ENCODE results near the gene DMBX1. TPM values are rescaled to one million over a fixed set of nuclear protein-coding genes. Genes with fewer than 3 reads are reported as not detected.

DMBX1 gene
- total RNA-seq, 5 donors from 2014 or later (not counting 1 experiment from before 2014, with no cell fraction given): not detected

DNA sequence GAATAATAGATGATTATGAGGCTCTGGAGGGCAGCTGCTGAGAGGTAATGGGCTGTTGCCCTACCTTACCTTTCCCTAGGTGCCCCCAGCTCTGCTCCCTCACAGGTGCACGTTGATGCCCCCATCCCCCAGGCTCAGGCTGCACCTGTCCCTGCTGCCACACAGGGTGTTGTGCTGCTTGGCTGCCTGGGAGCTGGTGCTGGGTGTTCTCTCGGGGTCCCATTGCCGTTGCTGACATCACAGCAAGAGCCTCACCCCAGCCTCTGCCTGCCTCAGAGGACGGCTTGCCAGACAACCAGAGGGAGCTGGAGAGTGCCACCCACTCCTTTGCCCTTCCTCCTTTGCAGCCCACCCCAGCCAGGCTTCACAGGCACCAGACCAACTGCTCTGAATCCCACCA, 31.4 kb upstream of the DMBX1 start:
- DNase-seq (no peak), ATAC-seq (replicated peaks in 1 of 4) (no peak)
- POLR2A ChIA-PET: no interaction called here
- Histone ChIP-seq H3K27me3 (replicated peaks in 1 of 2; ENCODE audit: control insufficient read depth in 2 of 2, extremely low read depth in 1 of 2, insufficient read depth in 2 of 2, low read length in 1 of 2) (peaks cover 0 to 72% of the 10 kb centered on the region in 2 experiments), H3K9me3 (no peaks in the 10 kb centered on the region), H3K27ac (ENCODE audit: low read length) (no peak overlapping the region), H3K4me3 (ENCODE audit: control insufficient read depth in 1 of 2, extremely low read depth in 1 of 2, low read length in 1 of 2) (no peak overlapping the region), H3K4me1 (ENCODE audit: control insufficient read depth in 1 of 2, extremely low read depth in 1 of 2, insufficient read depth in 2 of 2, low read length in 2 of 2) (no peaks in the 10 kb centered on the region), H3K36me3 (ENCODE audit: control insufficient read depth in 2 of 2, extremely low read depth in 1 of 2, insufficient read depth in 1 of 2, low read length in 1 of 2) (no peaks in the 10 kb centered on the region)
- Mint-ChIP-seq H3K4me3 (no peak overlapping the region), H3K27ac (no peak overlapping the region), H3K36me3 (no peaks in the 10 kb centered on the region), H3K9me3 (no peaks in the 10 kb centered on the region), H3K27me3 (peaks cover 25 to 42% of the 10 kb centered on the region in 2 donors), H3K4me1 (no peaks in the 10 kb centered on the region)
- WGBS (ENCODE audit: insufficient coverage): 57% methylated on average over 4 of the region's 4 CpGs
- CTCF ChIA-PET: no interaction called here

DNA sequence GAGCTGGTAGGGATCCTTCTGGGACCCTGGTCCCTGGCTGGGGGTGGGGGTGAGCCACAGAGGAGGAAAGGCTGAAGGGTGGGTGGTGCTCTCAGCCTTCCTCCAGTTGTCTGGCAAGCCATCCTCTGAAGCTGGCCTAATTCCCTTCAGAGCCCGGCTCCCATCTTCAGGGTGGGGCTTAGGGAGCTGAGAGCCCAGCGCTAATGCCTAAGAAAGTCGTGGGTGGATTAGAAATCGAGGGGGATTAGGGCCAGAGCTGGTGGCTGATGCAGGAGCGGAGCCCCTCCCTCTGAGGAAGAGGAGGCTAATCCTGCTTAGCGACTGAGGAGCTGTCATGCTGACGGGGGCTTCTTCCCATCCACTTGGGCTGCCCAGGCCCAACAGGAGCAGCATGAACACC, 30.8 kb upstream of the DMBX1 start:
- H3K9me3 ChIP-seq: no peaks in the 10 kb centered on the region
- H3K27ac ChIP-seq (ENCODE audit: low read length): no peak overlapping the region
- DNase-seq (no peak), ATAC-seq (replicated peaks in 1 of 4) (no peak)
- Mint-ChIP-seq H3K36me3 (no peaks in the 10 kb centered on the region), H3K27ac (no peak overlapping the region), H3K27me3 (peaks cover 26 to 39% of the 10 kb centered on the region in 2 donors), H3K4me3 (no peak overlapping the region), H3K9me3 (no peaks in the 10 kb centered on the region), H3K4me1 (no peaks in the 10 kb centered on the region)
- H3K27me3 ChIP-seq (replicated peaks in 1 of 2; ENCODE audit: control insufficient read depth in 2 of 2, extremely low read depth in 1 of 2, insufficient read depth in 2 of 2, low read length in 1 of 2): peaks cover 0 to 66% of the 10 kb centered on the region in 2 experiments
- ChIA-PET POLR2A (no interaction called here), CTCF (no interaction called here)
- 71% methylated on average over 6 of the region's 7 CpGs for WGBS (ENCODE audit: insufficient coverage)
- H3K4me3 ChIP-seq (ENCODE audit: control insufficient read depth in 1 of 2, extremely low read depth in 1 of 2, low read length in 1 of 2): no peak overlapping the region
- H3K4me1 ChIP-seq (ENCODE audit: control insufficient read depth in 1 of 2, extremely low read depth in 1 of 2, insufficient read depth in 2 of 2, low read length in 2 of 2): no peaks in the 10 kb centered on the region
- H3K36me3 ChIP-seq (ENCODE audit: control insufficient read depth in 2 of 2, extremely low read depth in 1 of 2, insufficient read depth in 1 of 2, low read length in 1 of 2): no peaks in the 10 kb centered on the region

DNA sequence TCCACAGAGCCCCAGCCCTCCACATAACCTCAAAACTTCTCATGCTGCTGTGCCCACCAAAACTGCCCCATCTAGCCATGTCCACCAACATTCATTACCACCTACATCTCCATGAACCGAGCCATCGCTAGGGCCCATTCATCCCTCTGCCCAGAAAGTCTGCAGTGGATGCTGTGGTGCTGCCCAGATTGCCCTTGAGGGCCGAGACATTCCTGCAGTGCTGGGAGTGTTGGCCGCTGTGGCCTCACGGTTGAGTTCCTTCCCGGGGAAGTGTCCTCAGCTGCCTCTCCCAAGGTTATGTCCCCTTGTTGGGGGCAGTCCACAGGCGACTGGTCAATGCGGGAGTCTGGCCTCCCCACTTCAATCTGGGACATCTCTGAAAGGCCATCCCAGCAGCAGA, 30.3 kb upstream of the DMBX1 start:
- peaks cover 0 to 66% of the 10 kb centered on the region in 2 experiments for H3K27me3 ChIP-seq (replicated peaks in 1 of 2; ENCODE audit: control insufficient read depth in 2 of 2, extremely low read depth in 1 of 2, insufficient read depth in 2 of 2, low read length in 1 of 2)
- DNase-seq (no peak), ATAC-seq (replicated peaks in 1 of 4) (no peak)
- H3K9me3 ChIP-seq: no peaks in the 10 kb centered on the region
- H3K36me3 Mint-ChIP-seq: no peaks in the 10 kb centered on the region
- H3K4me3 Mint-ChIP-seq: no peak overlapping the region
- H3K9me3 Mint-ChIP-seq: no peaks in the 10 kb centered on the region
- H3K4me1 Mint-ChIP-seq: no peaks in the 10 kb centered on the region
- CTCF ChIA-PET: no interaction called here
- no peak overlapping the region for H3K27ac Mint-ChIP-seq
- no peaks in the 10 kb centered on the region for H3K4me1 ChIP-seq (ENCODE audit: control insufficient read depth in 1 of 2, extremely low read depth in 1 of 2, insufficient read depth in 2 of 2, low read length in 2 of 2)
- POLR2A ChIA-PET: no interaction called here
- H3K36me3 ChIP-seq (ENCODE audit: control insufficient read depth in 2 of 2, extremely low read depth in 1 of 2, insufficient read depth in 1 of 2, low read length in 1 of 2): no peaks in the 10 kb centered on the region
- H3K4me3 ChIP-seq (ENCODE audit: control insufficient read depth in 1 of 2, extremely low read depth in 1 of 2, low read length in 1 of 2): no peak overlapping the region
- peaks cover 31 to 40% of the 10 kb centered on the region in 2 donors for H3K27me3 Mint-ChIP-seq
- H3K27ac ChIP-seq (ENCODE audit: low read length): no peak overlapping the region
- 76% methylated on average over 5 of the region's 8 CpGs for WGBS (ENCODE audit: insufficient coverage)

DNA sequence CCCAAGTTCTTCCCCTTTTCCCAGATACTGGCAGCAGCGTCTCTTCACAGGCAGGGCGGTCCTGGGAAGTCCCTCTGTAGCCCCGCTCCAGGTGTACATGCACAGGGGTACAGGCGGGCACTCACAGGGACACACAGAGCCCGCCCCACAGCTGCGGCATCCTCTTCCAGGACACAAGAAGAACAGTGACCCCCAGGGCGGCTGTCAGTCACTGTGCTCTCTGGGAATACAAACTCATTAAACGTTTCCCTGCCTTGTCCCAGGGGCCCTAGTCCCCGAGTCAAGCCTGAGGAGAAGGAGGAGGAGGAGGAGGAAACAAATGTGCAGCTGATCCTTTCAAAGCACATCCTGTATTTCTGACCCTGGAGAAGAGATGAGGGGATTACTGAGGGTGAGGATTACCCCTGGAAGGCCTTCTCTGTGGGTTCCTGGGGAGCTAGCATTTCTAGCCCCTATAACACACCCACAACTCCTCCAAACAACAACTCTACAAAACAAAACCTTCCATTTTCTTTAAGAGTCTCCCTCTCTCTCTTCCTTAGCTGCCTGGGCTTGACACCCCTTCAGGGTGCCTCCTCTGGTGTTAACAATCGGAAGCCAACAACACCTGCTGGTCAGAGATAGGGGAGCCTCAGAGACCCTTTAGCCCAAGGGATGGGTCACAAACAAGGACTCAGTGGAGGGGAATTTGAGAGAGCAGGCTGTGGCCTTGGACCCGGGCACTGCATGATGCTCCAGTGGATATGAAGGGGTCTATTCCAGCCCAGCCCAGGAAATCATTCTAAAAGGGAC, 28.4 kb upstream of the DMBX1 start:
- H3K27me3 Mint-ChIP-seq: peaks cover 31 to 43% of the 10 kb centered on the region in 2 donors
- Histone ChIP-seq H3K27me3 (replicated peaks in 1 of 2; ENCODE audit: control insufficient read depth in 2 of 2, extremely low read depth in 1 of 2, insufficient read depth in 2 of 2, low read length in 1 of 2) (peaks cover 11 to 74% of the 10 kb centered on the region in 2 experiments), H3K4me3 (ENCODE audit: control insufficient read depth in 1 of 2, extremely low read depth in 1 of 2, low read length in 1 of 2) (no peak overlapping the region), H3K36me3 (ENCODE audit: control insufficient read depth in 2 of 2, extremely low read depth in 1 of 2, insufficient read depth in 1 of 2, low read length in 1 of 2) (no peaks in the 10 kb centered on the region), H3K4me1 (ENCODE audit: control insufficient read depth in 1 of 2, extremely low read depth in 1 of 2, insufficient read depth in 2 of 2, low read length in 2 of 2) (peaks cover 0 to 3% of the 10 kb centered on the region in 2 experiments), H3K27ac (ENCODE audit: low read length) (no peak overlapping the region), H3K9me3 (no peaks in the 10 kb centered on the region)
- H3K36me3 Mint-ChIP-seq: no peaks in the 10 kb centered on the region
- 73% methylated on average over 7 of the region's 11 CpGs for WGBS (ENCODE audit: insufficient coverage)
- no peak overlapping the region for H3K4me3 Mint-ChIP-seq
- DNase-seq (no peak), ATAC-seq (replicated peaks in 1 of 4) (no peak)
- POLR2A ChIA-PET: interaction anchor here in 1 of 2 donors (0.6 kb wide), 1 partner anchor 20 kb away, joined by 3 read pairs; no protein-coding TSS in a partner anchor
- peaks cover 4 to 6% (median 4%) of the 10 kb centered on the region in 3 donors for H3K4me1 Mint-ChIP-seq
- H3K9me3 Mint-ChIP-seq: no peaks in the 10 kb centered on the region
- no peak overlapping the region for H3K27ac Mint-ChIP-seq
- CTCF ChIA-PET: no interaction called here

DNA sequence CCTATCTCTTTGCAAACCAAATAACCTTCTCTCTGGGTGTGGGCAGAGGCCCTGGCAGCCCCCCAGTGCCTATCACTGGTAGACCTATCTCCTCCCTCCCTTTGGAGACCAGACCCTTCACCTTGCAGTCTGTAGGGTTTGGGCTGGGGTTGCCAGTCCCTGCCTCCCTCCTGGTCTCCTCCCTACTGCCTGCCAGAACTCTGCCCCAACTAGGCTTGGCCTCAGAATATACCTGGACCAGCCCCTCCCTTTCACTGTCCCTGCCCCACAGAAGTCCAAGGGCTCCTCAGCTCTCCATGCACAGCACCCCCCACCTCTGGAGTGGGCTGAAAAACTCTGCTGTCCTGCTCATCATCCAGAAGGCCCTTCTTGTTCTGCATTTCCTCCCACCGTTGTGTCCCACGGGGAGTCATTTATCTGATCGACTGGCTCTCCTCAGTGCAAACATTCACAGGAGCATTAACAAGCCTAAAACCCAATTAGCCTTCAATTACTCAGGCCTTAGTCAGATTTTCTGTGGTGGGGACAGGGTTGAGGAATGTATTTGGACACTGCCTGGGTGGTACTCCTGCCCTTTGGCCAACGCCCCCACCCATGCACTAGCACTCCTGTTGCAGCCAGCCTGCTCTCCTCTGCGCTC, 27.7 kb upstream of the DMBX1 start:
- ATAC-seq (replicated peaks in 1 of 4): no peak
- H3K4me1 Mint-ChIP-seq: peaks cover 6 to 8% (median 7%) of the 10 kb centered on the region in 3 donors
- H3K4me3 Mint-ChIP-seq: no peak overlapping the region

DNA sequence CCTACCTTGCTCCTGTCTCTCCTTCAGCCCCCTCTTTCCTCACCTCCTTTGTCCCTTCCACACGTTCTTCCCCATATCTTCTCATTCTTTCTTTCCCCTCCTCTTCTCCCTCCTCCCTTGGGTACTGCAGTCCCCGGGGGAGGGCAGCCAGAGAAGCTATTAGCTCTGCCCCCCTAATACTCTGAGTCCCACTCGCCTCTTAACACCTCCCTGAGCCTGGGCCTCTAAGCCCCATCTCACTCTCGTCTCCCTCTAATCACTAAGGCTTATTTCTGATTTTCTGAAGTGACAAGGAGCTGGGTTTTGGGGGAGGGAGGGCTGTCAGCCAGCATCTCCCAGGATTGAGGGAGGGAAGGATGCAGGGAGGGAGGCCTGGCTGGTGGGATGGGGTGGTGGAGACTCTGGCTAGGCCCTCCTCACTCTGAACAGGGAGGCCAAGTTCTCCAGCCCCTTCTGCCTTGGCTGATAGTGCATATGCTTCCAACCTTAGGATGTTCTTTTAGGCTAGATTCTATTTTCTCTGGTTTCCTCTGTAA, 25.6 kb upstream of the DMBX1 start:
- DNase-seq (no peak), ATAC-seq (replicated peaks in 1 of 4) (no peak)
- H3K27ac Mint-ChIP-seq: no peak overlapping the region
- Histone ChIP-seq H3K9me3 (no peaks in the 10 kb centered on the region), H3K27ac (ENCODE audit: low read length) (no peak overlapping the region), H3K4me3 (ENCODE audit: control insufficient read depth in 1 of 2, extremely low read depth in 1 of 2, low read length in 1 of 2) (no peak overlapping the region), H3K36me3 (ENCODE audit: control insufficient read depth in 2 of 2, extremely low read depth in 1 of 2, insufficient read depth in 1 of 2, low read length in 1 of 2) (no peaks in the 10 kb centered on the region), H3K4me1 (ENCODE audit: control insufficient read depth in 1 of 2, extremely low read depth in 1 of 2, insufficient read depth in 2 of 2, low read length in 2 of 2) (peaks cover 3 to 12% of the 10 kb centered on the region in 2 experiments), H3K27me3 (replicated peaks in 1 of 2; ENCODE audit: control insufficient read depth in 2 of 2, extremely low read depth in 1 of 2, insufficient read depth in 2 of 2, low read length in 1 of 2) (peaks cover 15 to 78% of the 10 kb centered on the region in 2 experiments)
- 45% methylated on average over 1 of the region's 4 CpGs for WGBS (ENCODE audit: insufficient coverage)
- H3K4me1 Mint-ChIP-seq: peaks cover 10 to 13% (median 12%) of the 10 kb centered on the region in 3 donors
- peaks cover 40 to 62% of the 10 kb centered on the region in 2 donors for H3K27me3 Mint-ChIP-seq
- CTCF ChIA-PET: no interaction called here
- H3K9me3 Mint-ChIP-seq: no peaks in the 10 kb centered on the region
- peak overlapping the region in 1 of 3 donors; percentile 21 for H3K4me3 Mint-ChIP-seq
- H3K36me3 Mint-ChIP-seq: no peaks in the 10 kb centered on the region
- POLR2A ChIA-PET: no interaction called here

More for the DNA sequence above, 27.7 kb upstream of the DMBX1 start:
- Mint-ChIP-seq H3K27ac (no peak overlapping the region), H3K36me3 (no peaks in the 10 kb centered on the region), H3K27me3 (peaks cover 33 to 44% of the 10 kb centered on the region in 2 donors), H3K9me3 (no peaks in the 10 kb centered on the region)
- CTCF ChIA-PET: no interaction called here
- POLR2A ChIA-PET: no interaction called here
- Histone ChIP-seq H3K36me3 (ENCODE audit: control insufficient read depth in 2 of 2, extremely low read depth in 1 of 2, insufficient read depth in 1 of 2, low read length in 1 of 2) (no peaks in the 10 kb centered on the region), H3K27ac (ENCODE audit: low read length) (no peak overlapping the region), H3K4me3 (ENCODE audit: control insufficient read depth in 1 of 2, extremely low read depth in 1 of 2, low read length in 1 of 2) (no peak overlapping the region), H3K9me3 (no peaks in the 10 kb centered on the region), H3K27me3 (replicated peaks in 1 of 2; ENCODE audit: control insufficient read depth in 2 of 2, extremely low read depth in 1 of 2, insufficient read depth in 2 of 2, low read length in 1 of 2) (peaks cover 11 to 74% of the 10 kb centered on the region in 2 experiments), H3K4me1 (ENCODE audit: control insufficient read depth in 1 of 2, extremely low read depth in 1 of 2, insufficient read depth in 2 of 2, low read length in 2 of 2) (peaks cover 2 to 8% of the 10 kb centered on the region in 2 experiments)
- DNase-seq: no peak
- 100% methylated on average over 1 of the region's 5 CpGs for WGBS (ENCODE audit: insufficient coverage)

All from T-cell (primary cell).